Activated CD4-positive, alpha-beta T cell treated with anti-CD3 and anti-CD28 coated beads, Interleukin-2, Interleukin-6, amounts not matched to agents 100 ng/mL and 50 ng/mL, durations not matched to agents 16 hours and 8 hours (primary cell): ENCODE data around the gene DDX5.
"Not testable (repeated sequence)": the region's sequence is repeated elsewhere in the genome, so short reads cannot be mapped to it uniquely, and the experiment has no call there.

Experiments
- DNase-seq: peaks from one replicate; pipeline ENCODE4 v3.0.0-alpha.2; 2020

Gene DDX5

DNA sequence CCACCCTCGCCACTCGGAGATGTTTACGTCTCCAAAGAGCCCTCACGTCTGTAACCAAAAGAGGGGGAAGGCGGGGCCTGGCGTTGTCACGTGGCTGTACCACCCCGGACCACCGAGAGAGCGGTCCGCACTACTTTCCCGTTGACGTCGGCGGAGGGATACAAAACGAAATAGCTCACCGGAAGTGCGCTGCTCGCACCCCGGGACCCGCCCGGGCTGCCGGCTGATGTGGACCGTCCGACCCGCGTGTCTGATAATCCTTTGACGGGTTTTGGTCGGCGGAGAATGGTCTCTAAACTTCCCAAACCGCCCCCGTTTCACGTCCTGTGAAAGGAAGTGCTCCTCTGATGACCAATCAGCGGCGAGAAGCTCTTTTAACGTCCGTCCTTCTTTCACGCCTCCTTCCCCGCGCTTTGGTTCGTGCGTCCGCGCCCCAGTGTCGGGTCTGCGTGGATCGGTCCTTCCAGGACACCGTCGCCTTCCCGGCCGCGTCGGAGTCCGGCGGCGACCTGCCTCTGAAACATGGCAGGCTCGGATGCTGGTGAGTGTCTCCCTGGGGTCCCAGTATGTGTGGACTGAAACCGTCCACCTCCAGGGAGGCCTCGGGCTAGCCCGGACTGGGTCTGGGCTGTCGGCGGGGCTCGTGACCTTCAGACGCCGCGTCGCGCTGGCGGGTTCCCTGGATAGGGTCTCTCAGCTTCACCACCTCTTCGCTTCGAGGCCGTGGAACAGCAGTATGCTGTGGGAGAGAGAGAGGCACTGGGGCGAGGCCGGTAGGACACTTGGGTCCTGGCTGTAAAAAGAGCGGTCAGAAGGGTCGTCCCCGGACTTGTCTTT, 705 bp upstream of the DDX5 start, which contains the start of gene CEP95:
Gene CEP95 (plus strand): TSS at position 402 of the 837 bp plus-strand sequence. CDS start 121 bp downstream, at position 523.
- DNase-seq: peak; percentile 96

DNA sequence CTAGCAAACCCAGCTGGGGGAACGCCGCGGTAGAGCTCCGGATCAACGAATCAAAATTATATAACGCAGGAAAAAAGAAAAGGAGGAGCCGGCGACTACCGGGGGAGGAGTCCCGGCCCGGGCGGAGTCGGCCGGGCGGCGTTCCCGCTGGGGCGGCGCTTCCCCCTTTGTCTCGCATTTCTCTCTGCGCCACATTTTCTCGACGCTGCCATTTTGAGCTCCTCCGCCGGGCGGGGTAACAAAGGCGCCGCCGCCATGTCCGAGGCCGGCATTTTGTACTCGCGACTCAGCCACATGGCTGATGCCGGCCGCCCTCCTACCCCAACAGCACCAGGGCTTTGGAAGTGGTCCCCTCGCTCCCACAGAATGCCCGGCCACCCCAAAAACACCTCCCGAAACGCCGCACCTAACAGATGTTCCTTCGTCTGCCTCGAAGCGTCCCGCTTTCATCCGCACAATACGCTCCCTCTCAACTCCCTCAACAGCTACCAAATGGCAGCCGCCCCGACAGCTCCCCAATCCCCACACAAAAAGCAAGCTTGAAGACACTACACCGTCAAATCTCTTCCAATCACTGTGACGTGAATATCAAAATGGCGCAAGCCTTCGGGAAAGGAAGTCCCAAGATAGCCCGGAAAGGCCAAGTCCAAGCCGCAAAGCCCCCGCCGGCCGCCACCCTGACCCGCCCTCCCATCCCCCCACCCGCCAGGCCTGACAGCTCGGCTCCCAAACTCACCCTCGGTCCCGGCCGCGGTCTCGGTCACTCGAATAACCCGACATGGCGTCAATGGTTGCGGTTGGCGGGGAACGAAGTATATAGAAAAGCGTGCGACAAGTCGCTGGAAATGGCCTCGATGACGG, 519 bp downstream of the DDX5 start:
- DNase-seq: peak; percentile 91

DNA sequence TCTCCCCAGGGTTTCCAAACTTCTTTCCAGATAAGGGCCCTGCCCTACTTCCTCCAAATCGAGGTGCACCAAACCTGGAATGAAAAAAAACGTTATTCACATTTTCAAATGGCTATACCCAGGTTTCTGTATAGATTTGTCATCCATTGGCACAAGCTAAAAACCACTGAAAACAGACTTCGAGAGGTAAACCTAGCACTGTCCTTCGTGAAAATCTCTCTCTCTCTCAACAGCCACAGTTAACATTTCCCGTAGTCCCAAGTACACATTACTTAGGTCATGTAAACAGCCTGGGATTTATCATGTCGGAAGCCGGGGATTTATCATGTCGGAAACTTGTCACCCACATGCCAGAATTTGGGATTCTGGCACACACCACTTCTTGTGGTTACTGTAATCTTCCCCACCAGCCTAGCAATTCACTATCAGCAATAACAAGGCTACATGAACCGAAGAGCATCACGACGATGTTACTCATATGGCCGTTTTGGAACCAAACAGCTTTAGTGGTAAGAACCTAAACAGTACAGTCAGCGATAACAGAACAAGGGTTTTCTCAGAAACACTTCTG, 1.2 kb downstream of the DDX5 start:
- DNase-seq: no peak

DNA sequence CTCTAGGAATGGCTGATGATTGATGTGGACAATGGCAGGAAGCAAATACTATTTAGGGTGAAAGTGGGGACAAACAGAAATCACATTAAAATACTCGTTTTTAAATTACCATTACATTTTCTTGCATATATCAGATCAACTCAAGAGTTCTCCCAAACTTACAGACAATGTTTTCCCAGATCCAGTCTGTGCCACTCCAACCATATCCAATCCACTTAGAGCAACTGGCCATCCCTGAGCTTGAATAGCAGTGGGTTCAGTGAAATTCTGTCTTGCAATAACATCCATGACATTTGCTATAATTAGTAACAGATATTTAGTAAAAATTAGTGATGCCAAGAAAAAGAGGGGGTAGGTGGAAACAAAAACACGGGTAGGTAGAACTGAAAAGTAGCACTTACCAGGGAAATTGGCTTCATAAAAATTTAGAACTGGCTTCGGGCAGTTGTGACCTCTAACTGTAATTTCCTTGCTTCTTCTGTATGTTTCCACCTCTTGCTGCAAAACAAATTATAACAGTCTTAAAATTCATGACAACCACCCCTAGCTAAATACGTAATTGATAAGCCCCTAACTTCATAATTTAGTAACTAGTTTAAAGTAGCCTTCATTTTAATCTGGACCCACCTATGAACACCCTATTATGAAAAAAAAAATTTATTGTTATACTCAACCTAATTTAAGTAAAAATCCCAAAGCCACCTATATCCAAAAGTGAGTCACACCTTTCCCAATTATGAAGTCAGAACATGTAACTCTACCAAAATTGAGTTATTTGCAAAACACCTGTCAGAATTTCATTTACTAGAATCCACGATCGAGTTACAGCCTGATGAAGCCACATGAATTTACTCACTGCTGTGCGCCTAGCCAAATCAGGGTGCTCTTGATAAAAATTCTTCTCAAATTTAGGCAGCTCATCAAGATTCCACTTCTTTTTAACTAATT, 2.0 kb downstream of the DDX5 start:
- no peak for DNase-seq

DNA sequence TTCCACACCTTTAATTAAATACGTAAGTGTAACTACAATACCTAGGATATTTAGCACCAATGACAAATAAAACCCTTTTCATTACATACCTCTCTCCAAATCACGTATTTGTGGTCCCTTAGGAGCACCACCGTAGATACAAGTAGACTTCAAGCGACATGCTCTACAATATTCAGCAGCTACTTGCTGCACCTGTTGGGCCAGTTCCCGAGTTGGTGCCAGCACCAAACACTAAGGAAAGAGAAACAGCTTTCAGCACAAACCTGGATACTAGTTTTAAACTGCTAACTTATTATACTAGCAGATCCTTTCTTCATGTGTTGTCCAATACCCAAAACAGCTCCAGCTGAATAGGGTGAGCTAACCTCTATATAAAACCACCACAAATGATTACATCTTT, 2.7 kb downstream of the DDX5 start:
- DNase-seq: no peak

DNA sequence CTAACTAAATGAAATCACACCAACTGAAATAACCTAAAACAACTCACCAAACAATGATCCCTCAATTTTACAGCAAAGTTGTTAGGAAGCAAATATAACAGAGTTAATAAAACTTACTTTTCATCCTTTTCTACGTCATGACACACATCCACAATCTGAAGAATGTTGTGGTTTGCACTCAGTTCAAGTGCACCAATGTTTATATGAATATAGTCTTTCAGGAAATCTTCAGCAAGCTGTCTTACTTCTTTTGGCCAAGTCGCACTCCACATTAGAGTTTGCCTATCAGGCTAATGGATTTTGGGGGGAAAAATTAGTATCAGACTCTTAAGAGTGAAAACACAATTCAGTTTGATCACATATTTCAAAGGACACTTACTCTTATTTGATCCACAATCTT, 3.3 kb downstream of the DDX5 start:
- DNase-seq: no peak

DNA sequence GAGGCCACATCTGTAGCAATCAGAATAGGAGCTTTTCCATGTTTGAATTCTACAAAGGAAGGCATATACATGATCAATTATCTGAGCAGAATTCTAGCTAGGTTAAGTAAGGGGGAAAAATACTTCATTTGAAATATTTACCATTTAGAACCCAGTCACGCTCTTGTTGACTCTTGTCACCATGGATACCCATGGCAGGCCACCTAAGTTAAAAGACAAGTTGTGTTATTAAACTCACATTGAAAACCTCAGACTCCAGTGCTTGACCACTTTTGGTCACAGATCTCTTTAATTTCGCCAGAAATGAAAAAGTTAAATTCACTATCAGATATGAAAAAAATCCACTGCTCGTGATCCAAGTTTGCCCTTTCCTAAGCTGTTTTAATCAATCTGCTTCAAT, 4.1 kb downstream of the DDX5 start:
- DNase-seq: no peak

DNA sequence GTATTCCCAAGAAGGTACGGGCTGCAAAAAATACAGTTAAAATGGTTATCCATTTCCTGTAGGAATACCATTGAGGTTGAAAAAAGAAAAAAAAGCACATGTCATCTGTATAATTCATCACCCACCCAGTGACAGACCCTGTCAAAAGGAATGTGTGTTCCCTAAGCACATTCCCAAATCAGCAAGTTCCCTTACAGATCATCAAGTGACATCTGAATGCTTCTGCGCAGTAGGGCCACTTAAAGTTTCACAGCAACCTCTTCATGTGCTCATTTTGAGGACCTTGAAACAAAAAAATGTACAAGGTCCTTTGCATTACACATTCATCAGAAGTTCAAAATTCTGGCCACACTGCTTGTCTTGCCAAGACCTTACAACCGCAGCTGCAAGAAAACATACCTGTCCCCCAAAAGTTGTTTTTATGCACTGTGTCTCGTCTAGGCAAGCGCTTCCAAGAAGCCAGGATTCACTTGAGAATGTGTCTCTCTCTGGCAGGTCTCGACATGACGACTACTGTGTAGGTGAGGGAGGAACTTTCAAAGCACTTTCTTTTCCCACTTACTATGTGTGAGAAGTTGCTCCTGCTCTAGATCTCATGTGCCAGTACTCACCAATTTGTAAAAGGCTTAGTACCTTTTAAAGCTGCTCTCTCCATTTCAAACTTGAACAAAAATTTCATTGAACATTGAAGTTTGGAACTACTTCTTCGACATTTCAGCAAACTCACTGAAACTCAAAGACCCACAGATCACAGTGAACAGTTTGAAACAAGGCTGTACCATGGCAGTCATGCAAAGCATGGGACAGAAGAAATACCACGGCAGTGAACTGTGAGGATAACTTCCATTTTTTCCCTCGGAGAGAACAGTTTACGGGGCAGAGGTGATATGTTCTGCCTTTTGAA, 5.0 kb downstream of the DDX5 start:
- no peak for DNase-seq

DNA sequence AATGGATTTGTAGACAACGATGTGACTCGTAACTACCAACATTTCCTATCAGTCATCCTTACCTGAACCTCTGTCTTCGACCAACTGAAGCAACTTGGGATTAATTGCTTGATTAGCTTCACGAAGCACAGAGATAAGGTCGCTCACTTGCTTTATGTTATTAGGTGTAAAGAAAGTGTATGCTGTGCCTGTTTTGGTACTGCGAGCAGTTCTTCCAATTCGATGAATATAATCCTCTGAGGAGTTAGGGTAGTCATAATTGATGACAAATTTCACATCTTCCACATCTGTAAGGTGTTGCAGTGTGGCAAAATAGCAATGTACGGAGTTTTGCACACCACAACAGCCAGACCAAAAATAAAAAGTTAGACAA, 5.6 kb downstream of the DDX5 start:
- no peak for DNase-seq

DNA sequence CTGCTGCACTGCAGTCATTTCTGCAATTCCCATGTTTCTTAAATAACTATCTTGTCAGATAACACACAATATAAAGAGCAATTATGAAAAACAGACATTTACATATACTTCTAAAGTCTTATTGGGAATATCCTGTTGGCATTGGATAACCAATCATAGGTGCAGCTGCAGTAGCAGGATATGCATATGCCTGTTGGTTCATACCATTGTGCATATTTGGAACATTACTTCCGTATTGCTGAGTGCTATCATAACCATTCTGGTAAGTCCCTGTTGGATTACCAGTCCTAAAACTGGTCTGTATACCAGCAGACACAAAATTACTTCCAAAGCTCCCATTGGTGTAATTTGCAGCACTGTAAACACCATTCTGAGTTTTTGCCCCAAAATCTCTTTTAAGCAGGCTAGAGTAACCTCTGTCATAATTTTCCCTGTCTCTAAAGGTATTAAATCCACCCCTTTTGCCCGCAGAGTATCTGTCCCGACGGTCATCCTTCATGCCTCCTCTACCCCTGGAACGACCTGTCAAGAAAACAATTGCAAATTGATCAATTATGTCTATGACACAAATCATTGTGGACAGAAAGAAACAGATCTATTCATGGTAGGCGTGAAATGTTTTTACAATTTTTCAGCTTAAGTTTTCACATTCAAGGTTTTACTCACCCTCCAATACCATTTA, 6.1 kb downstream of the DDX5 start:
- no peak for DNase-seq

DNA sequence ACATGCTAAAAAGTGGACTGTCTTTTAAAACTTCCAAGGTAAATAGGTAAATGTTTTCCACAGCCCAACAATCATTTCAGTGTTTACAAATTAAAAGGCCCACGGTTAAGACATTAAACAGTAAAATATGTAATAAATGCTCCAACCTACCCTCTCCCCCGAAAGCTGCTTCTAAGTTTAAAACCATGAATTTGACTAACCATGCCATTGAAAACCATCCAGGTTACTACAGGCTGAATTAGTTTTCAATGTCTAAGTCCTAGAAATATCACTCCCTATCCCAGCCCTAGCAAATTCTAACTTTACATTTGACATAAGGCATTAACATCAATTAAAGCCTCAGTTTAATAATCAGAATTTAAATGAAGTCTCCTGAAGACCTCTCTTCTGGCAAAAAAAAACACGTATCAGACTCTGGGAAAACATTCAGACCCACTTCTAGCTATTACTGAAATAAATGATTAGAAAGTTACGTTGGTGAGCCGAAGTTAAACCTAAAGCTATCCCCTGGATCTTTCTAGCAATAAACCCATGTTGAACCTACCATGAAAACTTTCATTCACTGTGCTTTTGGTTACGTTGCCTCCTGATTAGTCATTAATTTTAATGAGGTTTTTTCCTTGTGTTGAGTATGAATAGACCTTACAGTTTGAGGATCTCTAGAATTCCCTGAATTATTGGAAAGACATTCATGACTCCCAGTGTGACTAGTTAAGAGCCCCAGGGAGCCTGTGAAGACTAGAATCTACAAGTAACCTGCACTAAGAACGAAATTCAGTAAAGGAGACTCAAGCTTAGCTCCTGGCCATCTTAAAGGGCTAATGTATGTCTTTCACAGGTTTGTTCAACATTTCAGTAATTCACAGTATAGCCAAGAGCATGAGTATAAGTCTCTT, 7.5 kb downstream of the DDX5 start:
- DNase-seq: no peak

DNA sequence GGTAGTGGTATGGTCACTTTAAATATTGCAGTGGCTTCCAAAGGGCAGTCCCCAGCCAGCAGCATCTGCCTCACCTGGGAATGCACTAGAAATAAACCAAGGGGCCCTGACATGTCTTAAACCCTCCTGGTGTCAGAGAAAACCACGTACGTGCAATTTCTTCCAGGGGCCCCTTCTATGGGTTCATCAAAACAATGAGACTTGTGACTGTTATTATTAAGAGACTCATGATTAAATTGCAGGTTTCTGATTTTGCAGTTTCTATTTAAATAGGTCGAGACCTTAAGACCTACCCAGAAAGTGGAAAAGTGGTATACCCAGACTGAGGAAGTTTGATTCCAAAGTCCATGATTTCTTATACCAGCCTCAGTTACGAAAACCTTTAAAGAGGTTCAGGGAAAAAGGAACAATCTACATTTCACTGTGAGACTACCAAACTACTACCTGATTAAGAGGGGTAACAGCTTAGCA, 8.5 kb downstream of the DDX5 start:
- no peak for DNase-seq

DNA sequence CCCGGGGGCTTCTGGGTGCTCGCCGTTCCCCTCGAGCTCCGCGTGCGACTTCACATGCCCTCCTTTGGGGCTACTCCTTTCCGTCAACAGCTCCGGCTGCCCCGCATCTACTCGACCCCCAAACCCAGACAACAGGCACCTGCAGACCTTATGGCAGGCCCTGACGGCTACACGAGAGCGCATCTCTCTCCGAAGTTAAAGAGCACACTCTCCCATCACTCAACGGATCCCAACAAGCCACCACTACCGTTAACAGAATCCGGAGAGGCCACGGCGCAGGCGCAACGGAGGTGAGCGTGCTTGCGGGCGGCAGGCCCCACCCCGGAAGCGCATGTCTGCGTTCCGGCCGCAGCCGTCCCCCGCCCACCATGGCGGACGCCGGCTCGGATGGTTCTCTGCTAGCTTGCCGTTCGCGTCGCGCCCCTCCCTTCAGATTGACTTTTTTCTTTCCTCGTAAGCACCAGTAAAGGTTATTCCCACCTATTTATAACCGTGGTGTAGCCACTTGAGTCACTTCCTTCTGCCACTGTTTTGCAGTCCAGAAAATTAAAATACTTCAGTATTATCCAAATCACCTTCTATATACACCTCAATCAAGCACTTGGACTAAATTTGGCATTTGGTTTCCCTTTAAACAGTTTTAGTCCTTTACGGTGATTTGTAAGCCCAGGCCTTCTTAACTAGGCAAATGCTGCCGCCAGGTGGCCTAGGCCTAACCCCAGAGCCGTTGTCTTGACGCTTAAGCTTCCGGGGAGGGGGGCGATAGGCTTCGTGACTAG, 9.1 kb downstream of the DDX5 start, which contains the start of gene POLG2:
Gene POLG2 (minus strand): TSS at position 269 of the 779 bp plus-strand sequence. CDS start 86 bp downstream, at position 183.
- peak; percentile 97 for DNase-seq

DNA sequence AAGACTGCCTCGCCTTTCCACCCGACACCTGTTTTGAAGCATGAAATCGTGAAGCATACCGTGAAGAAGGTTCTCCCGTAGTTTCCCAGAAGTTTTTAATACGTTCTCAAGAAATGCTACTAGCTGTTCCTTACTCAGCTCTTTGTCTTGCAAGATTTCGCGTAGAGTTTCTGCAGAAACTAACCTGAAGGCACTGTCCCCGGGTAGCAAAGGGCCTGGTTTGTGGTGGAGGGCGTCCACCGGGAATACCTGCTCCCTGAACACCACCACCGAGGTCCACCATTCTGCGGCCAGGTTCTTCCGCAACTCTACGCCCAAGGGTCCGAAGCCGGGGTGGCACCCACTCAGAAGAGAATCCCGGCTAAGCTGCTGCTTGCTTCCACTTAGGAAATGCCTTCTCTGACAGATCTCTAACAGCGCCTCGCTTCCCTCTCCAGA, 9.7 kb downstream of the DDX5 start:
- no peak for DNase-seq

DNA sequence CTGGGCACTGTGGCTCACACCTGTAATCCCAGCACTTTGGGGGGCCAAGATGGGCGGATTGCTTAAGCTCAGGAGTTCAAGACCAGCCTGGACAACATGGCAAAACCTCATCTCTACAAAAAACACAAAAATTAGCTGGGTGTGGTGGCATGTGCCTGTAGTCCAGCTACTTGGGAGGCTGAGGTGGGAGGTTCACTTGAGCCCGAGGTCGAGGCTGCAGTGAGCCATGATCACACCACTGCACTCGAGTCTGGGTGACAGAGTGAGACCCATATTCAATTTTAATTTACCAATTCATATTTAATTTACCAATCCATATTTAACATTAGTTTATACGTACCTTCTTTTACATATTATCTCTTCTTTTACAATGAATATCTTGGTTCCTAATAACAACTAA, 10.8 kb downstream of the DDX5 start:
- DNase-seq: not testable (repeated sequence)

DNA sequence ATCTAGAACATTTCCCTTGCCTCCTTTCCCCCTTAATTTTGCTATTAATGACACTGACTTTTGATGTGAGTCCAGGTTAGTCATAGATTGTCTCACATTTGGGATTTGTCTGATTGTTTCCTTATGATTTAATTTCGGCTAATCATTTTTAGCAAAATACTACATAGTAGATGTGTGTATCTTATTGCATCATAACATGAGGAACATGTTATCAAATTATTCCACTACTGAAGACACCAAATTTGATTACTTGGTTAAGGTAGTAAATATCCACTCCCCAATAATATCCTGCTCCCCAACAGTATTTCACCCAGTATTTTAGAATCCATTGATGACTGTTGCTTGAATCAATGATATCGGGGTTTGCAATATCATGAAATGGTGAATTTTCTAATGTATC, 12.0 kb downstream of the DDX5 start:
- DNase-seq: no peak

DNA sequence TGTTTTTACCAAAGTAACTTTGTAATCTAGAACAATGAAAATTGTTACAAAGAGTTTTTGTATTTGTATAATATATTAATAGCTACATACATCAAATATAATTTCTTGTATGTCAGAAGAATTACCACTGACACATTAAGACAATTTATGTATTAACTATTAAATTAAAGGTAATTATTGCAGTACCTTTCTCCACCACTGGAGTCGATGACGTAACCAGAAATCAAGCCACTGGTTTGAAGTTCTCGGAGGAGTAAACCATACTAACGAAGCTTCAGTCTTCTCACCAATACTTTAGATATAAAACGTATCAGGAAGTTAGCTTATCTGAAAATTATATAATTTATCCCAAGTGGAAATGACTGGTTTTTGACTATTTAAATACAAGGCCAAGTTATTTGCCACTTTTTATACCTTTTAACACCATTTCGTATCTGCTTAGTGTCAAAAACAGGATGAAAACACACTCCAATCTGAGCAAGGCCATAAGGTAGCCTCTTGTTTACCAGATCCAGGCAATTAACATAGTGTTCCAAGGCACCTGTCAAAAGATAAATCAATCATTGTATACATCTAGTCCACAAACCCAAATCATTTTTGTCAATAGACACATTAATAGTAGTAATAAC, 13.5 kb downstream of the DDX5 start:
- peak; percentile 53 for DNase-seq

DNA sequence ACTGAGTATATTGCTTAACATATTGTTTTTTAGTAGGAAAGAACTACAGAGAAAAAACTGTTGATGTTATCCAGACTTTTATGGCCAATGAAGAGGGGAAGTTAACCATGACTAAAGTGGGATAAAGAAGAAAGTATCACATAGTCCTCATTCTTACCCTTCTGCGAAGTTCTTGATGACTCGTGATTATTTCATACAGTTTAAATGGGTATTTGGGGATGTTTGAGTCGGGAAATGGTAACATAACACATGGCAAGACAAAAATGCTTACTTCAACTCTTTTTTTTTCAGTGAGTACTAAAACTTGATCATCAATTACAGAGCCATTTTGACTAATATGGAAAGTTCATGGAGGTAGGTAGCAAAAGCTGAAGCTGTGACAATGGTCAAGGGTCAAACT, 14.1 kb downstream of the DDX5 start:
- DNase-seq: no peak
